ENCODE measurements around the gene BOK. TPM values are rescaled to one million over a fixed set of nuclear protein-coding genes. Genes with fewer than 3 reads are reported as not detected.
"Not testable (repeated sequence)": the region's sequence is repeated elsewhere in the genome, so short reads cannot be mapped to it uniquely, and the experiment has no call there.

The BOK gene
- total RNA-seq, 1 donor from 2014 or later: 35.4 TPM

GRCh38 chr2:241565411-241565810, 6.9 kb downstream of the BOK start:
- H3K36me3 ChIP-seq: peaks cover 3 to 4% of the 10 kb centered on the region in 2 donors
- peaks cover 5 to 8% of the 10 kb centered on the region in 2 donors for H3K4me1 ChIP-seq
- H3K4me3 ChIP-seq: no peak overlapping the region
- no peak for DNase-seq (ENCODE audit: low spot score in 2 of 2)
- no peak overlapping the region for H3K27ac ChIP-seq
- H3K9me3 ChIP-seq: no peaks in the 10 kb centered on the region
- no peaks in the 10 kb centered on the region for H3K27me3 ChIP-seq
- TF ChIP-seq, protein P1, sequence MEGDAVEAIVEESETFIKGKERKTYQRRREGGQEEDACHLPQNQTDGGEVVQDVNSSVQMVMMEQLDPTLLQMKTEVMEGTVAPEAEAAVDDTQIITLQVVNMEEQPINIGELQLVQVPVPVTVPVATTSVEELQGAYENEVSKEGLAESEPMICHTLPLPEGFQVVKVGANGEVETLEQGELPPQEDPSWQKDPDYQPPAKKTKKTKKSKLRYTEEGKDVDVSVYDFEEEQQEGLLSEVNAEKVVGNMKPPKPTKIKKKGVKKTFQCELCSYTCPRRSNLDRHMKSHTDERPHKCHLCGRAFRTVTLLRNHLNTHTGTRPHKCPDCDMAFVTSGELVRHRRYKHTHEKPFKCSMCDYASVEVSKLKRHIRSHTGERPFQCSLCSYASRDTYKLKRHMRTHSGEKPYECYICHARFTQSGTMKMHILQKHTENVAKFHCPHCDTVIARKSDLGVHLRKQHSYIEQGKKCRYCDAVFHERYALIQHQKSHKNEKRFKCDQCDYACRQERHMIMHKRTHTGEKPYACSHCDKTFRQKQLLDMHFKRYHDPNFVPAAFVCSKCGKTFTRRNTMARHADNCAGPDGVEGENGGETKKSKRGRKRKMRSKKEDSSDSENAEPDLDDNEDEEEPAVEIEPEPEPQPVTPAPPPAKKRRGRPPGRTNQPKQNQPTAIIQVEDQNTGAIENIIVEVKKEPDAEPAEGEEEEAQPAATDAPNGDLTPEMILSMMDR (IDR thresholded peaks at IDR 0.05): no peak
- intact Hi-C loops (cut with DNase I): no loop called here

DNA sequence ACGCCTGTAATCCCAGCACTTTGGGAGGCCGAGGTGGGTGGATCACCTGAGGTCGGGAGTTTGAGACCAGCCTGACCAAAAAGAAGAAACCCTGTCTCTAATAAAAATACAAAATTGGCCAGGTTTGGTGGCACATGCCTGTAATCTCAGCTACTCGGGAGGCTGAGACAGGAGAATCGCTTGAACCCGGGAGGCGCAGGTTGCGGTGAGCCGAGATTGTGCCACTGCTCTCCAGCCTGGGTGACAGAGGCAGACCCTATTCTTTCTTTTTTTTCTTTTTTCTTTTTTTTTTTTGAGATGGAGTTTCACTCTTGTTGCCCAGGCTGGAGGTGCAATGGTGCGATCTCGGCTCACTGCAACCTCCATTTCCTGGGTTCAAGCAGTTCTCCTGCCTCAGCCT, 7.5 kb downstream of the BOK start:
- DNase-seq (ENCODE audit: low spot score in 2 of 2); H3K27me3 ChIP-seq; H3K36me3 ChIP-seq; H3K4me1 ChIP-seq; H3K27ac ChIP-seq; H3K9me3 ChIP-seq; H3K4me3 ChIP-seq; intact Hi-C loops (cut with DNase I): not testable (repeated sequence)

DNA sequence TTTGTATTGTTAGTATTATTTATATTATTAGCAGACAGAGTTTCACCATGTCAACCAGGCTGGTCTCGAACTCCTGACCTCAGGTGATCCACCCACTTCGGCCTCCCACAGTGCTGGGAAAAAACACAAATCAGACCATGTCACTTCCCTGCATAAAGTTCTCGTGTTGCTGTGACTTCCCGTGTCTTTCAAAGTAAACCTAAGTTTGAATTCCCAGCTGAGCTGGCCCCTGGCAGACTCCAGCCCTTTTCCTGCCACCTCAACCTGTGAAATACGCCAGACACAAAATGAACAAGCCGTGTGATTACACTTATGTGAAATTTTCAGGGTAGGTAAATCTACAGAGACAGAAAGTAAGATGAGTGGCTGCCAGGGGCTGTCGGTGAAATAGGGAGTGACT, 7.9 kb downstream of the BOK start:
- intact Hi-C loops (cut with DNase I): no loop called here

DNA sequence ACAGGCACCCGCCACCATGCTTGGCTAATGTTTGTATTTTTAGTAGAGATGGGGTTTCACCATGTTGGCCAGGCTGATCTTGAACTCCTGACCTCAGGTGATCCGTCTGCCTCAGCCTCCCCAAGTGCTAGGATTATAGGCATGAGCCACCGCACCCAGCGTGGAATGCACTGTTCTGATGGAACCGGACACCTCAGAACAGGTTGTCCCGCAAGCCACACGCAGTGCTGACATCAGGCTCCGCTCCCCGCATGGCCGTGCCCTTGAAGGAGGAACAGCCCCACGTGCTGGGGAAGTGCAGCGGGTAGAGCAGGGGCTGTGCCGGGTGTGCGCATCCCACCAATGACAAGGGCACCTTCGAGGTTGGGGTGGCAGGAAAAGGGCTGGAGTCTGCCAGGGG, 8.7 kb downstream of the BOK start:
- DNase-seq (ENCODE audit: low spot score in 2 of 2); intact Hi-C loops (cut with DNase I); H3K9me3 ChIP-seq; H3K27ac ChIP-seq; H3K36me3 ChIP-seq; H3K4me1 ChIP-seq; H3K4me3 ChIP-seq; H3K27me3 ChIP-seq: not testable (repeated sequence)

More for the DNA sequence above, 7.9 kb downstream of the BOK start:
- H3K36me3 ChIP-seq: peaks cover 3 to 4% of the 10 kb centered on the region in 2 donors
- TF ChIP-seq, protein P1 (IDR thresholded peaks at IDR 0.05): no peak
- no peak overlapping the region for H3K4me3 ChIP-seq
- DNase-seq (ENCODE audit: low spot score in 2 of 2): no peak
- H3K27ac ChIP-seq: no peak overlapping the region
- no peaks in the 10 kb centered on the region for H3K27me3 ChIP-seq
- peaks cover 0 to 2% of the 10 kb centered on the region in 2 donors for H3K4me1 ChIP-seq
- no peaks in the 10 kb centered on the region for H3K9me3 ChIP-seq

- TF ChIP-seq, protein P1 (IDR thresholded peaks at IDR 0.05): no peak
- intact Hi-C loops (cut with DNase I): no loop called here
- peaks cover 8 to 12% of the 10 kb centered on the region in 2 donors for H3K36me3 ChIP-seq
- no peaks in the 10 kb centered on the region for H3K27me3 ChIP-seq
- no peaks in the 10 kb centered on the region for H3K9me3 ChIP-seq
- no peaks in the 10 kb centered on the region for H3K4me1 ChIP-seq
- no peak overlapping the region for H3K4me3 ChIP-seq
- no peak for DNase-seq (ENCODE audit: low spot score in 2 of 2)
- H3K27ac ChIP-seq: no peak overlapping the region
Observed at GRCh38 chr2:241567776-241568175, 9.2 kb downstream of the BOK start.

DNA sequence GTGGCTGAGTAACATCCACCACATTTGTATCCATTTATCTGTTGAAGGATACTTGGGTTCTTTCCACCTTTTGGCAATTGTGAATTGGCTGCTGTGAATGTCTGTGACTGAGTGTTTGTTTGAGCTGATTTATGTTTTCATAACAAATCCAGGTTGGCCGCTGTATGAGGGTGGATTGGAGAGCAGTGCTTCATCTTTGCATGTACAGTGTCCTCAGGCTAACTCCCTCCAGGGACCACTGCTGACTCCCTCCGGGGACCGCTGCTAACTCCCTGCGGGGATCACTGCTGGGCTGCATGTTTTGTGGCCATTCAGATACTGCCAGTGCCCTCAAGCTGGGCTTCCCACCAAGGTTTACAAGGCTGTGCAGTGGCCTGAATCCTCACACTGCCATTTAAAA, 10.2 kb downstream of the BOK start:
- Histone ChIP-seq H3K27me3 (no peaks in the 10 kb centered on the region), H3K9me3 (no peaks in the 10 kb centered on the region), H3K4me1 (no peaks in the 10 kb centered on the region), H3K27ac (no peak overlapping the region), H3K4me3 (no peak overlapping the region), H3K36me3 (peaks cover 14% of the 10 kb centered on the region in 2 donors)
- no peak for DNase-seq (ENCODE audit: low spot score in 2 of 2)
- intact Hi-C loops (cut with DNase I): no loop called here
- TF ChIP-seq, protein P1 (IDR thresholded peaks at IDR 0.05): no peak

DNA sequence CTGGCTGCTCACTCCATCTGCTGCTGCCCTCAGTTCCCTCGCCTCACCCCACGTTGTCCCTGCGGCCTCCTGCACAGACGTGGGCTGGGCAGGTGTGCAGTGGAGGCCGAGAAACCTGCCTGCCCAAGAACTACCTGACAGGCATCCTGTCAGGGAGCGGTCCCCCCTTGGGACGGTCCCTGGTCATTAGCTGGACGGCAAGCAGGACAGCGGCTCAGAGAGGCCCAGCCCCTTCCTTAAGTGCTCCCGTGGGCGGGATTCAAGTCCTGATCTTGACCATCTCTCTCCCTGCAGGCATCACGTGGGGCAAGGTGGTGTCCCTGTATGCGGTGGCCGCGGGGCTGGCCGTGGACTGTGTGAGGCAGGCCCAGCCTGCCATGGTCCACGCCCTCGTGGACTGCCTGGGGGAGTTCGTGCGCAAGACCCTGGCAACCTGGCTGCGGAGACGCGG, 11.3 kb downstream of the BOK start:
- intact Hi-C loops (cut with DNase I): no loop called here
- Histone ChIP-seq H3K36me3 (peaks cover 16 to 18% of the 10 kb centered on the region in 2 donors), H3K4me1 (no peaks in the 10 kb centered on the region), H3K9me3 (no peaks in the 10 kb centered on the region), H3K27me3 (no peaks in the 10 kb centered on the region), H3K4me3 (no peak overlapping the region), H3K27ac (no peak overlapping the region)
- TF ChIP-seq, protein P1 (IDR thresholded peaks at IDR 0.05): no peak
- DNase-seq (ENCODE audit: low spot score in 2 of 2): no peak
